Stimulated activated CD4-positive, alpha-beta T cell treated with anti-CD3 and anti-CD28 coated beads, Interleukin-12 subunit alpha, Interleukin-12 subunit beta, amount 100 ng/mL, for 24 hours (primary cell): ENCODE data around the gene USP3.

Source experiments
- DNase-seq, 2 experiments: peaks; one replicate each; pipeline ENCODE4 v3.0.0-alpha.2; 2020; ENCODE audit warnings: low read depth in 2 of 2

The USP3 gene

GRCh38 chr15:63588826-63589225, 84.4 kb downstream of the USP3 start:
- DNase-seq: no peak

- peak; percentile 20 to 32 for DNase-seq
Observed at GRCh38 chr15:63593705-63594671, 89.6 kb downstream of the USP3 start.

GRCh38 chr15:63595065-63595464, 90.7 kb downstream of the USP3 start:
- DNase-seq: no peak

GRCh38 chr15:63595688-63596087, 91.3 kb downstream of the USP3 start:
- DNase-seq: no peak

GRCh38 chr15:63596676-63597037, 92.3 kb downstream of the USP3 start:
- no peak for DNase-seq

GRCh38 chr15:63597038-63597790, 92.8 kb downstream of the USP3 start, which contains the start of gene FBXL22:
FBXL22 (plus strand) TSS chr15:63597387; CDS start chr15:63597393, 6 bp downstream.
- no peak for DNase-seq

GRCh38 chr15:63597821-63598220, 93.4 kb downstream of the USP3 start:
- no peak for DNase-seq

- no peak for DNase-seq
Observed at GRCh38 chr15:63598473-63599400, 94.3 kb downstream of the USP3 start.

- DNase-seq: peak; percentile 18 to 27
Observed at GRCh38 chr15:63599401-63600000, 95.1 kb downstream of the USP3 start.

- no peak for DNase-seq
Observed at GRCh38 chr15:63600001-63600615, 95.7 kb downstream of the USP3 start.

GRCh38 chr15:63600616-63601025, 96.2 kb downstream of the USP3 start:
- peak; percentile 77 to 80 for DNase-seq

GRCh38 chr15:63601026-63601703, 96.8 kb downstream of the USP3 start:
- peak; percentile 29 to 33 for DNase-seq

GRCh38 chr15:63601704-63602185, 97.4 kb downstream of the USP3 start:
- no peak for DNase-seq

GRCh38 chr15:63602595-63602994, 98.2 kb downstream of the USP3 start:
- DNase-seq: no peak

GRCh38 chr15:63603516-63603915, 99.1 kb downstream of the USP3 start:
- DNase-seq: no peak

GRCh38 chr15:63604281-63604680, 99.9 kb downstream of the USP3 start:
- DNase-seq: no peak

- DNase-seq: no peak
Observed at GRCh38 chr15:63605036-63605435, 100.6 kb downstream of the USP3 start.

GRCh38 chr15:63605816-63606215, 101.4 kb downstream of the USP3 start:
- peak; percentile 43 to 54 for DNase-seq

GRCh38 chr15:63606308-63606707, 101.9 kb downstream of the USP3 start:
- DNase-seq: no peak

- DNase-seq: no peak
Observed at GRCh38 chr15:63608989-63609388, 104.6 kb downstream of the USP3 start.
